GM12878 (cell line): ENCODE measurements around the gene RAP1GDS1. TPM values are rescaled to one million over a fixed set of nuclear protein-coding genes. Genes with fewer than 3 reads are reported as not detected.

Experiments used
- ATF3 ChIP-seq: IDR thresholded peaks from 2 replicates; pipeline ENCODE4 v1.6.1; 2011; ENCODE audit warnings: low read depth, mild to moderate bottlenecking, low read length, moderate library complexity, borderline replicate concordance; ENCODE audit errors: extremely low read depth
- BACH1 ChIP-seq: fragments of 450-650 bp; IDR thresholded peaks from 2 replicates; pipeline ENCODE4 v1.6.1; 2017; ENCODE audit warnings: mild to moderate bottlenecking, borderline replicate concordance
- BHLHE40 ChIP-seq, 2 experiments: fragments of 450-650 bp in 1 of 2; IDR thresholded peaks; 2 replicates each; pipeline ENCODE4 v1.6.1; 2011 to 2017; ENCODE audit warnings: low read depth in 2 of 2, borderline replicate concordance in 1 of 2, improper control_type of control experiment in 1 of 2, low read length in 1 of 2, mild to moderate bottlenecking in 1 of 2
- BMI1 ChIP-seq: fragments of 450-650 bp; IDR thresholded peaks from 2 replicates; pipeline ENCODE4 v1.6.1; 2016; ENCODE audit warnings: mild to moderate bottlenecking, moderate library complexity, borderline replicate concordance
- CREB1 ChIP-seq: IDR thresholded peaks from 2 replicates; pipeline ENCODE4 v1.6.1; 2012; ENCODE audit warnings: low read depth, mild to moderate bottlenecking, inconsistent platforms
- EED ChIP-seq: sonication (generic); IDR thresholded peaks from 2 replicates; pipeline ENCODE4 v1.6.1; 2016; ENCODE audit warnings: antibody characterized with exemption, low read depth
- HDGF ChIP-seq: fragments of 450-650 bp; IDR thresholded peaks from 2 replicates; pipeline ENCODE4 v1.6.1; 2016; ENCODE audit warnings: antibody characterized with exemption
- IKZF1 ChIP-seq: fragments of 450-650 bp; conservative IDR thresholded peaks from 2 replicates; pipeline ENCODE4 v1.6.1; 2017; ENCODE audit warnings: antibody characterized with exemption, mild to moderate bottlenecking
- JUND ChIP-seq: IDR thresholded peaks from 2 replicates; pipeline ENCODE4 v1.6.1; 2012; ENCODE audit warnings: low read depth, mild to moderate bottlenecking, low read length, improper control_type of control experiment, moderate library complexity
- KDM1A ChIP-seq: fragments of 200-600 bp; sonication (generic); IDR thresholded peaks from 2 replicates; pipeline ENCODE4 v1.6.1; 2016; ENCODE audit warnings: borderline replicate concordance
- NBN ChIP-seq: fragments of 450-650 bp; IDR thresholded peaks from 2 replicates; pipeline ENCODE4 v1.6.1; 2016
- POLR2AphosphoS5 ChIP-seq: IDR thresholded peaks from 2 replicates; pipeline ENCODE4 v1.6.1; 2011; ENCODE audit warnings: mild to moderate bottlenecking, low read length, inconsistent platforms
- RAD21 ChIP-seq: IDR thresholded peaks from 2 replicates; pipeline ENCODE4 v1.6.1; 2011; ENCODE audit warnings: mild to moderate bottlenecking, low read depth, low read length, moderate library complexity; ENCODE audit not compliant: insufficient read depth
- RAD51 ChIP-seq: fragments of 450-650 bp; IDR thresholded peaks from 2 replicates; pipeline ENCODE4 v1.6.1; 2016; ENCODE audit warnings: moderate library complexity, mild to moderate bottlenecking, inconsistent platforms
- SIX5 ChIP-seq: IDR thresholded peaks from 2 replicates; pipeline ENCODE4 v1.6.1; 2011; ENCODE audit warnings: mild to moderate bottlenecking, low read depth, low read length, moderate library complexity; ENCODE audit not compliant: severe bottlenecking
- SMARCA5 ChIP-seq: fragments of 450-650 bp; IDR thresholded peaks from 2 replicates; pipeline ENCODE4 v1.6.1; 2017; ENCODE audit warnings: mild to moderate bottlenecking
- SMC3 ChIP-seq: IDR thresholded peaks from 2 replicates; pipeline ENCODE4 v1.6.1; 2011; ENCODE audit warnings: low read length, improper control_type of control experiment, borderline replicate concordance
- TARDBP ChIP-seq: IDR thresholded peaks from 2 replicates; pipeline ENCODE4 v1.6.1; 2016; ENCODE audit warnings: borderline replicate concordance
- YBX1 ChIP-seq: fragments of 450-650 bp; IDR thresholded peaks from 2 replicates; pipeline ENCODE4 v1.6.1; 2016; ENCODE audit warnings: antibody characterized with exemption
- polyA plus RNA-seq, 11 experiments: library from polyadenylated mRNA; depleted of rRNA in 4 of 11; unstranded in 6 of 11; stranded (reverse) in 5 of 11; fragments of >200 nt; fragmentation: Nextera tagmentation in 4 of 11; fragmentation: Illumina TruSeq in 1 of 11; extraction: Ambion mirVana in 4 of 11; extraction: Trizol in 1 of 11; gene quantifications; 1 replicate in 1 of 11; 2 replicates in 10 of 11; pipeline versions ENCODE4 v1.2.1 to v1.2.3, GENCODE V29; 2011 to 2016; ENCODE audit warnings: inconsistent platforms in 2 of 11, missing spikeins in 2 of 11, low read depth in 1 of 11
- total RNA-seq, 4 experiments: library from RNA; depleted of rRNA in 3 of 4; stranded (reverse); fragments of >200 nt in 3 of 4; fragmentation: Illumina TruSeq in 1 of 4; extraction: Trizol in 1 of 4; gene quantifications; 2 replicates each; pipeline versions ENCODE4 v1.2.1 to v1.2.3, GENCODE V29; 2013 to 2021
- TF ChIP-seq, protein P1 (sequence below), 3 experiments: IDR thresholded peaks in 2 of 3; conservative IDR thresholded peaks in 1 of 3; 2 replicates each; pipeline ENCODE4 v1.5.1; 2011; ENCODE audit warnings: low read depth in 3 of 3, low read length in 3 of 3, mild to moderate bottlenecking in 3 of 3, control low read depth in 2 of 3, moderate library complexity in 2 of 3, inconsistent platforms in 1 of 3, mixed read lengths in 1 of 3; ENCODE audit not compliant: control insufficient read depth in 2 of 3, insufficient read depth in 1 of 3; ENCODE audit errors: extremely low read depth in 1 of 3
- TF ChIP-seq, protein P2 (sequence below): fragments of 450-650 bp; IDR thresholded peaks from 2 replicates; pipeline ENCODE4 v1.6.1; 2017; ENCODE audit warnings: borderline replicate concordance
- TF ChIP-seq, protein P3 (sequence below): fragments of 450-650 bp; IDR thresholded peaks from 2 replicates; pipeline ENCODE4 v1.6.1; 2017; ENCODE audit warnings: mild to moderate bottlenecking

RAP1GDS1 gene
- total and polyA plus RNA-seq, 10 of the 15 experiments (the other 5 are each of a cell fraction or from before 2014, with no cell fraction given) = 12.0 to 30.5 (median 20.7) TPM

- no peak for TF ChIP-seq SIX5
- no peak for TF ChIP-seq SMARCA5
- TF ChIP-seq POLR2AphosphoS5 = peak; percentile 69
- TF ChIP-seq KDM1A = no peak
- TF ChIP-seq, protein P1, sequence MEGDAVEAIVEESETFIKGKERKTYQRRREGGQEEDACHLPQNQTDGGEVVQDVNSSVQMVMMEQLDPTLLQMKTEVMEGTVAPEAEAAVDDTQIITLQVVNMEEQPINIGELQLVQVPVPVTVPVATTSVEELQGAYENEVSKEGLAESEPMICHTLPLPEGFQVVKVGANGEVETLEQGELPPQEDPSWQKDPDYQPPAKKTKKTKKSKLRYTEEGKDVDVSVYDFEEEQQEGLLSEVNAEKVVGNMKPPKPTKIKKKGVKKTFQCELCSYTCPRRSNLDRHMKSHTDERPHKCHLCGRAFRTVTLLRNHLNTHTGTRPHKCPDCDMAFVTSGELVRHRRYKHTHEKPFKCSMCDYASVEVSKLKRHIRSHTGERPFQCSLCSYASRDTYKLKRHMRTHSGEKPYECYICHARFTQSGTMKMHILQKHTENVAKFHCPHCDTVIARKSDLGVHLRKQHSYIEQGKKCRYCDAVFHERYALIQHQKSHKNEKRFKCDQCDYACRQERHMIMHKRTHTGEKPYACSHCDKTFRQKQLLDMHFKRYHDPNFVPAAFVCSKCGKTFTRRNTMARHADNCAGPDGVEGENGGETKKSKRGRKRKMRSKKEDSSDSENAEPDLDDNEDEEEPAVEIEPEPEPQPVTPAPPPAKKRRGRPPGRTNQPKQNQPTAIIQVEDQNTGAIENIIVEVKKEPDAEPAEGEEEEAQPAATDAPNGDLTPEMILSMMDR (IDR thresholded peaks at IDR 0.05 in 2 of 3, conservative IDR thresholded peaks at IDR 0.05 in 1 of 3; ENCODE audit: control insufficient read depth in 2 of 3, extremely low read depth in 1 of 3, insufficient read depth in 1 of 3, low read depth in 3 of 3, low read length in 3 of 3) = no peak
- TF ChIP-seq NBN = no peak; the same call in none of the 2 replicates
- peak; percentile 82 to 90 for TF ChIP-seq BHLHE40 (IDR thresholded peaks at IDR 0.05; ENCODE audit: borderline replicate concordance in 1 of 2, low read depth in 2 of 2, low read length in 1 of 2)
- TF ChIP-seq RAD21 = no peak
- no peak for TF ChIP-seq JUND
- 0 out of 2 replicates have a peak, but pooled peaks have one; percentile 16 for TF ChIP-seq HDGF
- no peak for TF ChIP-seq RAD51
- no peak for TF ChIP-seq EED
- TF ChIP-seq YBX1 = no peak
- TF ChIP-seq TARDBP = no peak
- no peak; the same call in none of the 2 replicates for TF ChIP-seq BACH1
- no peak for TF ChIP-seq ATF3
- peak; percentile 69 for TF ChIP-seq IKZF1
- TF ChIP-seq, protein P2, sequence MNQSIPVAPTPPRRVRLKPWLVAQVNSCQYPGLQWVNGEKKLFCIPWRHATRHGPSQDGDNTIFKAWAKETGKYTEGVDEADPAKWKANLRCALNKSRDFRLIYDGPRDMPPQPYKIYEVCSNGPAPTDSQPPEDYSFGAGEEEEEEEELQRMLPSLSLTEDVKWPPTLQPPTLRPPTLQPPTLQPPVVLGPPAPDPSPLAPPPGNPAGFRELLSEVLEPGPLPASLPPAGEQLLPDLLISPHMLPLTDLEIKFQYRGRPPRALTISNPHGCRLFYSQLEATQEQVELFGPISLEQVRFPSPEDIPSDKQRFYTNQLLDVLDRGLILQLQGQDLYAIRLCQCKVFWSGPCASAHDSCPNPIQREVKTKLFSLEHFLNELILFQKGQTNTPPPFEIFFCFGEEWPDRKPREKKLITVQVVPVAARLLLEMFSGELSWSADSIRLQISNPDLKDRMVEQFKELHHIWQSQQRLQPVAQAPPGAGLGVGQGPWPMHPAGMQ = no peak
- TF ChIP-seq BMI1 = no peak
- no peak for TF ChIP-seq SMC3
- TF ChIP-seq CREB1 = no peak; the same call in 1 of the 2 replicates
- TF ChIP-seq, protein P3, sequence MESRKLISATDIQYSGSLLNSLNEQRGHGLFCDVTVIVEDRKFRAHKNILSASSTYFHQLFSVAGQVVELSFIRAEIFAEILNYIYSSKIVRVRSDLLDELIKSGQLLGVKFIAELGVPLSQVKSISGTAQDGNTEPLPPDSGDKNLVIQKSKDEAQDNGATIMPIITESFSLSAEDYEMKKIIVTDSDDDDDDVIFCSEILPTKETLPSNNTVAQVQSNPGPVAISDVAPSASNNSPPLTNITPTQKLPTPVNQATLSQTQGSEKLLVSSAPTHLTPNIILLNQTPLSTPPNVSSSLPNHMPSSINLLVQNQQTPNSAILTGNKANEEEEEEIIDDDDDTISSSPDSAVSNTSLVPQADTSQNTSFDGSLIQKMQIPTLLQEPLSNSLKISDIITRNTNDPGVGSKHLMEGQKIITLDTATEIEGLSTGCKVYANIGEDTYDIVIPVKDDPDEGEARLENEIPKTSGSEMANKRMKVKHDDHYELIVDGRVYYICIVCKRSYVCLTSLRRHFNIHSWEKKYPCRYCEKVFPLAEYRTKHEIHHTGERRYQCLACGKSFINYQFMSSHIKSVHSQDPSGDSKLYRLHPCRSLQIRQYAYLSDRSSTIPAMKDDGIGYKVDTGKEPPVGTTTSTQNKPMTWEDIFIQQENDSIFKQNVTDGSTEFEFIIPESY = no peak
Observed at GRCh38 chr4:98260579-98261404, at the start of gene RAP1GDS1 (continued).
